IPS DF 4.7 (cell line): ENCODE data around the gene FCER2.

Experiments
- DNase-seq: peaks from one replicate; pipeline ENCODE4 v3.0.0-alpha.2; 2013; ENCODE audit warnings: low spot score; ENCODE audit errors: extremely low read depth

The FCER2 gene

GRCh38 chr19:7677669-7678311, 24.1 kb downstream of the FCER2 start:
- DNase-seq = no peak

GRCh38 chr19:7676854-7677253, 25.1 kb downstream of the FCER2 start, which contains the start of gene MCEMP1:
TSS of gene MCEMP1 (plus strand) at chr19:7677090. CDS start at chr19:7677121, 31 bp downstream.
- DNase-seq = no peak

- DNase-seq = no peak
Observed at GRCh38 chr19:7676376-7676775, 25.6 kb downstream of the FCER2 start.

GRCh38 chr19:7674010-7675005, 27.6 kb downstream of the FCER2 start:
- no peak for DNase-seq

GRCh38 chr19:7672522-7672921, 29.4 kb downstream of the FCER2 start:
- no peak for DNase-seq

GRCh38 chr19:7670790-7671189, 31.1 kb downstream of the FCER2 start:
- no peak for DNase-seq

GRCh38 chr19:7670150-7670783, 31.7 kb downstream of the FCER2 start:
- no peak for DNase-seq

GRCh38 chr19:7669641-7670040, 32.3 kb downstream of the FCER2 start:
- no peak for DNase-seq

- DNase-seq = no peak
Observed at GRCh38 chr19:7668842-7669241, 33.1 kb downstream of the FCER2 start, which contains the start of gene RETN. TSS of gene RETN (plus strand) at chr19:7669049. CDS start at chr19:7669327, 278 bp downstream.

- DNase-seq = no peak
Observed at GRCh38 chr19:7665076-7665475, 36.9 kb downstream of the FCER2 start.

GRCh38 chr19:7663706-7664105, 38.2 kb downstream of the FCER2 start:
- DNase-seq = no peak

- DNase-seq = no peak
Observed at GRCh38 chr19:7662657-7663056, 39.3 kb downstream of the FCER2 start.

- DNase-seq = no peak
Observed at GRCh38 chr19:7661744-7662538, 40.0 kb downstream of the FCER2 start.

GRCh38 chr19:7658219-7658686, 43.7 kb downstream of the FCER2 start:
- no peak for DNase-seq

- no peak for DNase-seq
Observed at GRCh38 chr19:7657131-7657751, 44.7 kb downstream of the FCER2 start.

GRCh38 chr19:7655581-7655980, 46.4 kb downstream of the FCER2 start:
- DNase-seq = no peak

- no peak for DNase-seq
Observed at GRCh38 chr19:7654401-7654800, 47.5 kb downstream of the FCER2 start.

- DNase-seq = no peak
Observed at GRCh38 chr19:7652061-7652641, 49.8 kb downstream of the FCER2 start.

- DNase-seq = no peak
Observed at GRCh38 chr19:7650148-7650547, 51.8 kb downstream of the FCER2 start.
